ENCODE results near the gene EEFSEC. TPM values are rescaled to one million over a fixed set of nuclear protein-coding genes. Genes with fewer than 3 reads are reported as not detected.

EEFSEC gene
- total RNA-seq, 1 donor from 2014 or later: 12.2 TPM

- H3K36me3 Mint-ChIP-seq (ENCODE audit: low read depth): peaks cover 9% of the 10 kb centered on the region
- no peaks in the 10 kb centered on the region for H3K9me3 Mint-ChIP-seq (ENCODE audit: low read depth)
- no peak overlapping the region for H3K27ac Mint-ChIP-seq (ENCODE audit: unreplicated experiment)
- peak; percentile 20 for TF ChIP-seq CTCF (IDR thresholded peaks at IDR 0.05)
- peak; percentile 65 for DNase-seq (ENCODE audit: low spot score)
- no peaks in the 10 kb centered on the region for H3K27me3 Mint-ChIP-seq (ENCODE audit: low read depth)
- peaks cover 6% of the 10 kb centered on the region for H3K4me1 Mint-ChIP-seq (ENCODE audit: low read depth)
- no peak overlapping the region for H3K4me3 Mint-ChIP-seq (ENCODE audit: unreplicated experiment)
Observed at GRCh38 chr3:128369881-128370642, 216.8 kb downstream of the EEFSEC start.

- H3K27me3 Mint-ChIP-seq (ENCODE audit: low read depth): no peaks in the 10 kb centered on the region
- H3K27ac Mint-ChIP-seq (ENCODE audit: unreplicated experiment): no peak overlapping the region
- H3K36me3 Mint-ChIP-seq (ENCODE audit: low read depth): peaks cover 4% of the 10 kb centered on the region
- H3K9me3 Mint-ChIP-seq (ENCODE audit: low read depth): no peaks in the 10 kb centered on the region
- H3K4me3 Mint-ChIP-seq (ENCODE audit: unreplicated experiment): no peak overlapping the region
- DNase-seq (ENCODE audit: low spot score): no peak
- peaks cover 6% of the 10 kb centered on the region for H3K4me1 Mint-ChIP-seq (ENCODE audit: low read depth)
- no peak for TF ChIP-seq CTCF (IDR thresholded peaks at IDR 0.05)
Observed at GRCh38 chr3:128372281-128372680, 219.0 kb downstream of the EEFSEC start.

GRCh38 chr3:128372707-128373533, 219.6 kb downstream of the EEFSEC start:
- Mint-ChIP-seq H3K27me3 (ENCODE audit: low read depth) (no peaks in the 10 kb centered on the region), H3K36me3 (ENCODE audit: low read depth) (peaks cover 4% of the 10 kb centered on the region), H3K4me1 (ENCODE audit: low read depth) (peaks cover 4% of the 10 kb centered on the region), H3K4me3 (ENCODE audit: unreplicated experiment) (no peak overlapping the region), H3K9me3 (ENCODE audit: low read depth) (no peaks in the 10 kb centered on the region), H3K27ac (ENCODE audit: unreplicated experiment) (no peak overlapping the region)
- TF ChIP-seq CTCF (IDR thresholded peaks at IDR 0.05): no peak
- DNase-seq (ENCODE audit: low spot score): no peak

- peaks cover 22% of the 10 kb centered on the region for H3K4me1 Mint-ChIP-seq (ENCODE audit: low read depth)
- peaks cover 4% of the 10 kb centered on the region for H3K36me3 Mint-ChIP-seq (ENCODE audit: low read depth)
- DNase-seq (ENCODE audit: low spot score): no peak
- H3K27me3 Mint-ChIP-seq (ENCODE audit: low read depth): no peaks in the 10 kb centered on the region
- no peak overlapping the region for H3K27ac Mint-ChIP-seq (ENCODE audit: unreplicated experiment)
- no peaks in the 10 kb centered on the region for H3K9me3 Mint-ChIP-seq (ENCODE audit: low read depth)
- TF ChIP-seq CTCF (IDR thresholded peaks at IDR 0.05): no peak
- H3K4me3 Mint-ChIP-seq (ENCODE audit: unreplicated experiment): no peak overlapping the region
Observed at GRCh38 chr3:128374746-128375445, 221.6 kb downstream of the EEFSEC start.

GRCh38 chr3:128376516-128376915, 223.2 kb downstream of the EEFSEC start:
- Mint-ChIP-seq H3K36me3 (ENCODE audit: low read depth) (peaks cover 2% of the 10 kb centered on the region), H3K27me3 (ENCODE audit: low read depth) (no peaks in the 10 kb centered on the region), H3K9me3 (ENCODE audit: low read depth) (no peaks in the 10 kb centered on the region), H3K4me1 (ENCODE audit: low read depth) (peaks cover 26% of the 10 kb centered on the region), H3K4me3 (ENCODE audit: unreplicated experiment) (no peak overlapping the region), H3K27ac (ENCODE audit: unreplicated experiment) (no peak overlapping the region)
- DNase-seq (ENCODE audit: low spot score): no peak
- no peak for TF ChIP-seq CTCF (IDR thresholded peaks at IDR 0.05)

Data from chondrocyte (in vitro differentiated cells).